HepG2 (cell line): ENCODE results near the gene DPM2. TPM values are rescaled to one million over a fixed set of nuclear protein-coding genes. Genes with fewer than 3 reads are reported as not detected.

ENCODE experiments used
- ATF7 ChIP-seq, 2 experiments: fragments of 450-650 bp in 1 of 2; sonication (generic) in 1 of 2; formaldehyde crosslinking in 1 of 2; IDR thresholded peaks; 2 replicates each; pipeline versions ENCODE4 v1.4.0 to v1.6.1; 2016 to 2020; ENCODE audit warnings: antibody characterized with exemption in 1 of 2, mild to moderate bottlenecking in 1 of 2, missing genetic modification reagents in 1 of 2
- CAMTA2 ChIP-seq: sonication (generic); formaldehyde crosslinking; IDR thresholded peaks from 2 replicates; pipeline ENCODE4 v1.4.0; 2020; ENCODE audit warnings: mild to moderate bottlenecking, missing genetic modification reagents, borderline replicate concordance
- EEA1 ChIP-seq: sonication (generic); formaldehyde crosslinking; IDR thresholded peaks from 2 replicates; pipeline ENCODE4 v1.5.1; 2020; ENCODE audit warnings: mild to moderate bottlenecking, missing genetic modification reagents, borderline replicate concordance
- ELK4 ChIP-seq: sonication (generic); formaldehyde crosslinking; IDR thresholded peaks from 2 replicates; pipeline ENCODE4 v1.9.0; 2021; ENCODE audit warnings: missing genetic modification reagents, borderline replicate concordance
- FLYWCH1 ChIP-seq: sonication (generic); formaldehyde crosslinking; IDR thresholded peaks from 2 replicates; pipeline ENCODE4 v1.8.1; 2023; ENCODE audit warnings: mild to moderate bottlenecking, missing genetic modification reagents
- NR2F2 ChIP-seq: IDR thresholded peaks from 2 replicates; pipeline ENCODE4 v1.6.1; 2012; ENCODE audit warnings: low read depth, inconsistent platforms, borderline replicate concordance
- RFX1 ChIP-seq: fragments of 450-650 bp; IDR thresholded peaks from 2 replicates; pipeline ENCODE4 v1.6.1; 2017
- RFXAP ChIP-seq: sonication (generic); formaldehyde crosslinking; IDR thresholded peaks from 2 replicates; pipeline ENCODE4 v1.4.0; 2020; ENCODE audit warnings: missing genetic modification reagents, borderline replicate concordance
- RXRA ChIP-seq: sonication (generic); formaldehyde crosslinking; IDR thresholded peaks from 2 replicates; pipeline ENCODE4 v1.5.1; 2020; ENCODE audit warnings: missing genetic modification reagents
- SRY ChIP-seq: sonication (generic); formaldehyde crosslinking; IDR thresholded peaks from 2 replicates; pipeline ENCODE4 v1.8.0; 2022; ENCODE audit warnings: mild to moderate bottlenecking, missing genetic modification reagents
- ZBTB3 ChIP-seq: sonication (generic); formaldehyde crosslinking; IDR thresholded peaks from 2 replicates; pipeline ENCODE4 v1.4.0; 2020; ENCODE audit warnings: low read depth, mild to moderate bottlenecking, moderate library complexity, missing genetic modification reagents, borderline replicate concordance
- ZKSCAN1 ChIP-seq: fragments of 150-350 bp; IDR thresholded peaks from 2 replicates; pipeline ENCODE4 v1.6.1; 2014; ENCODE audit warnings: low read length
- ZNF329 ChIP-seq: sonication (generic); formaldehyde crosslinking; IDR thresholded peaks from 2 replicates; pipeline ENCODE4 v1.9.0; 2021; ENCODE audit warnings: low read depth, mild to moderate bottlenecking, missing genetic modification reagents
- ZNF605 ChIP-seq: sonication (generic); formaldehyde crosslinking; IDR thresholded peaks from 2 replicates; pipeline ENCODE4 v1.8.0; 2022; ENCODE audit warnings: mild to moderate bottlenecking, missing genetic modification reagents
- ZNF740 ChIP-seq: sonication (generic); formaldehyde crosslinking; IDR thresholded peaks from 2 replicates; pipeline ENCODE4 v1.4.0; 2020; ENCODE audit warnings: missing genetic modification reagents
- ZNF768 ChIP-seq: sonication (generic); formaldehyde crosslinking; IDR thresholded peaks from 2 replicates; pipeline ENCODE4 v1.4.0; 2020; ENCODE audit warnings: missing genetic modification reagents
- ZNF780A ChIP-seq: sonication (generic); formaldehyde crosslinking; IDR thresholded peaks from 2 replicates; pipeline ENCODE4 v1.8.0; 2022; ENCODE audit warnings: mild to moderate bottlenecking, missing genetic modification reagents, moderate library complexity
- ZSCAN30 ChIP-seq: sonication (generic); formaldehyde crosslinking; IDR thresholded peaks from 2 replicates; pipeline ENCODE4 v1.5.0; 2020; ENCODE audit warnings: mild to moderate bottlenecking, missing genetic modification reagents
- polyA plus RNA-seq, 8 experiments: library from polyadenylated mRNA; depleted of rRNA in 3 of 8; stranded (reverse) in 7 of 8; unstranded in 1 of 8; fragments of >200 nt; fragmentation: Illumina TruSeq in 4 of 8; extraction: Trizol in 4 of 8; gene quantifications; 2 replicates each; pipeline versions ENCODE4 v1.2.1 to v1.2.3, GENCODE V29; 2011 to 2016; ENCODE audit warnings: low read depth in 4 of 8, missing spikeins in 1 of 8, mixed read lengths in 1 of 8; ENCODE audit not compliant: insufficient read depth in 1 of 8
- total RNA-seq, 5 experiments: library from RNA; depleted of rRNA; stranded (reverse); fragments of >200 nt; fragmentation: Illumina TruSeq; extraction: Trizol; gene quantifications; 2 replicates each; pipeline ENCODE4 v1.2.3, GENCODE V29; 2016; ENCODE audit warnings: low read depth in 1 of 5
- TF ChIP-seq, protein P1 (sequence below), 2 experiments: sonication (generic) in 1 of 2; formaldehyde crosslinking in 1 of 2; IDR thresholded peaks; 2 replicates each; pipeline versions ENCODE4 v1.4.0 to v1.6.1; 2018 to 2020; ENCODE audit warnings: missing genetic modification reagents in 2 of 2, borderline replicate concordance in 1 of 2, low read depth in 1 of 2, mild to moderate bottlenecking in 1 of 2, missing biosample characterization in 1 of 2

The DPM2 gene
- total and polyA plus RNA-seq, 2 of the 13 experiments (the other 11 are each of a cell fraction or from before 2014, with no cell fraction given): 24.8 to 35.3 TPM

- TF ChIP-seq ELK4 (CRISPR knock-in tag) (no peak), RFXAP (no peak), ZKSCAN1 (no peak), ATF7 (IDR thresholded peaks at IDR 0.05) (no peak), ATF7 (CRISPR knock-in tag; IDR thresholded peaks at IDR 0.05) (0 out of 2 replicates have a peak, but pooled peaks have one; percentile 55), ZNF780A (CRISPR knock-in tag) (no peak), ZNF329 (CRISPR knock-in tag) (no peak), ZNF605 (CRISPR knock-in tag) (no peak), ZBTB3 (peak; percentile 35; the same call in 1 of the 2 replicates), RFX1 (no peak), NR2F2 (no peak), CAMTA2 (CRISPR knock-in tag) (no peak), ZSCAN30 (CRISPR knock-in tag) (no peak), EEA1 (CRISPR knock-in tag) (no peak), ZNF768 (CRISPR knock-in tag) (no peak), RXRA (CRISPR knock-in tag) (peak; percentile 49; the same call in 1 of the 2 replicates), ZNF740 (CRISPR knock-in tag) (no peak), FLYWCH1 (no peak), SRY (CRISPR knock-in tag) (no peak)
- TF ChIP-seq, protein P1, sequence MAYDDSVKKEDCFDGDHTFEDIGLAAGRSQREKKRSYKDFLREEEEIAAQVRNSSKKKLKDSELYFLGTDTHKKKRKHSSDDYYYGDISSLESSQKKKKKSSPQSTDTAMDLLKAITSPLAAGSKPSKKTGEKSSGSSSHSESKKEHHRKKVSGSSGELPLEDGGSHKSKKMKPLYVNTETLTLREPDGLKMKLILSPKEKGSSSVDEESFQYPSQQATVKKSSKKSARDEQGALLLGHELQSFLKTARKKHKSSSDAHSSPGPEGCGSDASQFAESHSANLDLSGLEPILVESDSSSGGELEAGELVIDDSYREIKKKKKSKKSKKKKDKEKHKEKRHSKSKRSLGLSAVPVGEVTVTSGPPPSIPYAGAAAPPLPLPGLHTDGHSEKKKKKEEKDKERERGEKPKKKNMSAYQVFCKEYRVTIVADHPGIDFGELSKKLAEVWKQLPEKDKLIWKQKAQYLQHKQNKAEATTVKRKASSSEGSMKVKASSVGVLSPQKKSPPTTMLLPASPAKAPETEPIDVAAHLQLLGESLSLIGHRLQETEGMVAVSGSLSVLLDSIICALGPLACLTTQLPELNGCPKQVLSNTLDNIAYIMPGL (CRISPR knock-in tag; IDR thresholded peaks at IDR 0.05; ENCODE audit: borderline replicate concordance in 1 of 2, low read depth in 1 of 2): peak in 1 of 2 experiments; percentile 55; a peak in 1 of 4 replicates
Observed at GRCh38 chr9:127955294-127956015, 17.8 kb upstream of the DPM2 start (continued).
